Peyer's patch (tissue), 4 donors: ENCODE measurements around the gene TNS3. TPM values are rescaled to one million over a fixed set of nuclear protein-coding genes. Genes with fewer than 3 reads are reported as not detected.

Experiments used
- DNase-seq, 3 donors: peaks; one replicate each; pipeline ENCODE4 v3.0.0-alpha.2; 2017 to 2019
- H3K27ac ChIP-seq, 4 donors: fragments of 200-600 bp; sonication (generic); one replicate each; pipeline ENCODE4 v1.5.1; 2016 to 2019
- H3K27me3 ChIP-seq, 2 donors: fragments of 200-600 bp; sonication (generic); one replicate each; pipeline ENCODE4 v1.5.1; 2019
- H3K36me3 ChIP-seq, 3 donors: fragments of 200-600 bp; sonication (generic); one replicate each; pipeline ENCODE4 v1.5.1; 2016 to 2019
- H3K4me1 ChIP-seq, 4 donors: fragments of 200-600 bp; sonication (generic); one replicate each; pipeline ENCODE4 v1.5.1; 2016 to 2019
- H3K4me3 ChIP-seq, 4 donors: fragments of 200-600 bp; sonication (generic); 1 replicate in 3 of 4; 2 replicates in 1 of 4; pipeline ENCODE4 v1.5.1; 2016 to 2019; ENCODE audit warnings: mild to moderate bottlenecking in 1 of 4
- H3K9me3 ChIP-seq, 4 donors: fragments of 200-600 bp; sonication (generic); one replicate each; pipeline ENCODE4 v1.5.1; 2016 to 2019; ENCODE audit warnings: mild to moderate bottlenecking in 1 of 4
- POLR2A ChIP-seq, 2 donors: fragments of 450-650 bp; IDR thresholded peaks; one replicate each; pipeline ENCODE4 v1.5.1; 2017; ENCODE audit warnings: antibody characterized with exemption in 2 of 2, mild to moderate bottlenecking in 2 of 2, moderate library complexity in 2 of 2
- total RNA-seq, 4 donors: library from RNA; depleted of rRNA; stranded (reverse); fragments of >200 nt; gene quantifications; one replicate each; pipeline ENCODE4 v1.1.0, GENCODE V29; 2016
- TF ChIP-seq, protein P1 (sequence below), 6 experiments: fragments of 450-650 bp in 4 of 6; fragments of 200-600 bp in 2 of 6; sonication (generic) in 1 of 6; IDR thresholded peaks; one replicate each; pipeline ENCODE4 v1.5.1; 2017 to 2019; ENCODE audit warnings: antibody characterized with exemption in 6 of 6, mild to moderate bottlenecking in 3 of 6, moderate library complexity in 1 of 6

Gene TNS3
- total RNA-seq, 4 donors from 2014 or later, result 79.5 to 157 (median 112) TPM

DNA sequence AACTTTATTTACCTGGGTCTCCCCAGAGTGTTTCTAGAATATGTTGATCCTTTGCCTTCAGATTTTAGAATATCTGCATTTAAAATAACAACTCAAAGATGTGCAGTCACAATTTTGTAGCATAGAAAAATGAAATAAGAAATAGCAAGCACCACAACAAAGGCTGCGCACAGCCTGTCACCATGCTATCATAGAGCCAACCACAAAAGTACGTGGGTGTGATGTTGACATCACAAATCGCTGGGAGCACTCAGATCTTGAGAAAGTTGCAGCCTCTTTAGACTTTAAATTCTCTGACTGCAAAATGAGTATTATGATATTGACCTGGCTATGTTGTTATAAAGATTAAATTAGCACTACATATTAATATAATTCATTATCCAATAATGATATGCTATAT, 177.9 kb downstream of the TNS3 start:
- no peak overlapping the region for H3K27ac ChIP-seq
- DNase-seq, result no peak
- H3K27me3 ChIP-seq, result no peaks in the 10 kb centered on the region
- peaks cover 0 to 20% (median 0%) of the 10 kb centered on the region in 3 donors for H3K36me3 ChIP-seq
- peaks cover 0 to 39% (median 3%) of the 10 kb centered on the region in 4 donors for H3K4me1 ChIP-seq
- H3K4me3 ChIP-seq, result no peak overlapping the region
- H3K9me3 ChIP-seq, result no peaks in the 10 kb centered on the region
- TF ChIP-seq, protein P1, sequence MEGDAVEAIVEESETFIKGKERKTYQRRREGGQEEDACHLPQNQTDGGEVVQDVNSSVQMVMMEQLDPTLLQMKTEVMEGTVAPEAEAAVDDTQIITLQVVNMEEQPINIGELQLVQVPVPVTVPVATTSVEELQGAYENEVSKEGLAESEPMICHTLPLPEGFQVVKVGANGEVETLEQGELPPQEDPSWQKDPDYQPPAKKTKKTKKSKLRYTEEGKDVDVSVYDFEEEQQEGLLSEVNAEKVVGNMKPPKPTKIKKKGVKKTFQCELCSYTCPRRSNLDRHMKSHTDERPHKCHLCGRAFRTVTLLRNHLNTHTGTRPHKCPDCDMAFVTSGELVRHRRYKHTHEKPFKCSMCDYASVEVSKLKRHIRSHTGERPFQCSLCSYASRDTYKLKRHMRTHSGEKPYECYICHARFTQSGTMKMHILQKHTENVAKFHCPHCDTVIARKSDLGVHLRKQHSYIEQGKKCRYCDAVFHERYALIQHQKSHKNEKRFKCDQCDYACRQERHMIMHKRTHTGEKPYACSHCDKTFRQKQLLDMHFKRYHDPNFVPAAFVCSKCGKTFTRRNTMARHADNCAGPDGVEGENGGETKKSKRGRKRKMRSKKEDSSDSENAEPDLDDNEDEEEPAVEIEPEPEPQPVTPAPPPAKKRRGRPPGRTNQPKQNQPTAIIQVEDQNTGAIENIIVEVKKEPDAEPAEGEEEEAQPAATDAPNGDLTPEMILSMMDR (IDR thresholded peaks at IDR 0.05), result no peak
- TF ChIP-seq POLR2A (IDR thresholded peaks at IDR 0.05), result no peak

DNA sequence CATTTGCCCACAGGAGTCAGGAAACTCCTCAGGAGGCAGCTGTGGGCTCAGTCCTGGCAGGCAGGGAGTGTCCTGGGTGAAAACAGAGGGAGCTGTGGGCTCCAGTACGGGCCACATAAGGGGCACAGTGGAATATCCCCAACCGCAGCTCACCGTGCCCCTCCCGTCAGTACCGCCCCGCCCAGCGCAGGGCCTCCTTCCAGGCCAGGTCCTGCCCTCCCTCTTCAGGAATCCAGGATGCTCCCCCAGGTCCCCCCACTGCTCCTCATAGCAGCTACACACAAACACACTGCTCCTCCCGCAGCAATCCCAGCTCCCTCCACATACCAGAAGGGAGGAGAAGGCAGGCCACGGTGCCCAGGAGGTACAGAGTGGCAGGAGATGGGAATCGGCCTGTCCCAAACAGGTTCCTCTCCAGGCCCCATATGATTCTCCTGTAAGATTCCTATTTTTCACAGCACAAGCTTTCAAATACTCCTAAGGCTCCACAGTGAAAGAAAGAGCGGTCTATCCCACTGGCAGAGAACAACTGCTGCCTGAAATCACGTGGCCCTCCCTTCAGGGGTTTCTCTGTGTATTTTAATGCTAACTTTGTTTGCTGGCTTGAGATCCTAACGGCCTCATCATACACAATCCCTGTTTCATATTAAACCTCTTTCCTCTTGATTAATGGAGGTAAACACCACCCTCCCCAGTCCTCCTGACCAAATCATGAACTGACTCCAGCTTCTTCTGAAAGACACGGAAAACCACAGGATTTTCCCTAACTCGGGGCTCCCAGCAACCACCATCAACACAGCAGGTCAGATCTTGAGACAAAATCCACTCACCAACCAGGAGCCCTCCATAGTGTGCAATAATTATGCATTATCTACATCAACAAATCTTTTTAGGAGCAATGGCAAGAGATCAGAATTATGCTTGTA, 178.7 kb downstream of the TNS3 start:
- Histone ChIP-seq H3K9me3 (no peaks in the 10 kb centered on the region), H3K27ac (no peak overlapping the region), H3K36me3 (peaks cover 0 to 26% (median 0%) of the 10 kb centered on the region in 3 donors), H3K4me3 (no peak overlapping the region), H3K4me1 (peaks cover 0 to 35% (median 3%) of the 10 kb centered on the region in 4 donors), H3K27me3 (no peaks in the 10 kb centered on the region)
- TF ChIP-seq POLR2A (IDR thresholded peaks at IDR 0.05), result no peak
- TF ChIP-seq, protein P1 (IDR thresholded peaks at IDR 0.05), result no peak
- peak in 2 of 3 donors; percentile 34 to 40 for DNase-seq

DNA sequence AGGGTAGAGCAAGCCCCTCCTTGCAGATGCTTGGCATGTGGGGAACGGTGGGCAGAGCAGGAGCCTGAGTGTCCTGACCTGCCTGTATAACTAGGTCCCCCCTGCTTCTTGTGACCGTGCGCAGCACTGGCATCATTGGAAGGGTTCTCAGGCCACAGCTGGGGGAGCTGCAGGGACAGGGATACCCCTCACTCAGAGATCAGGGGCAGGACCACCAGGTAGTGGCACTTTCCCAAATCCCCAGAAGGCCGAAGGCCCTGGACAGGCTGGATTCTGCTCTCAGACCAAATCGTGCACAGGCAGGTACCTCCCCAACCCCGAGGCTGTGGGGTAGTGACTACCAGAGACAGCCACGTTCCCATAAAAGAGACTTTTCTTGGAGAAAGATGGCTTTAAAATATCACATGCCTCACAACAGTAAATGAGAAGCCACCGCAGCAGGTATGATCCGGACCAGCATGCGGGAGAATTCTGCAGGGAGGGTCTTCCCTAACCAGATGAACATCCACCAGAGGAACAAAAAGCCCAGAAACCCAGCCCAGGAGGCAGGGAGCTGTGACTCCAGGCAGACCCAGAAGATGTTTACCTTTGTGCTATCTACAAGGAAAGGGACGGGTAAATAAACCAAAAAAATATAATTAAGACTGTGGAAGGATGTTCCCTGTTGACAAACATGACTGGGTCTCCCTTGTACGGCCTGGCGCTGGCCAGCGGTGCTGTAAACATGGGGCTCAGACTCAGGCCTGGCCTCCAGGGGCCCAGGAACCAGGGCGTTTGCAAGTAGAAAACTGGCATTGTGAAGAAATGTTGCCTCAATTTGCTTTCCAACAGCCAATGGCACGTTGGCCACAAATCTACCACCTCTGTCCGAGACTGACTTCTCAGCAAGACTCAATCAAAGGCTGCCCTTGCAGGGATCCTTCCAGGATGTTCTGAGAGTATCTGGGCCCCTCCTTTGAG, 180.0 kb downstream of the TNS3 start:
- Histone ChIP-seq H3K4me3 (no peak overlapping the region), H3K4me1 (peaks cover 0 to 22% (median 3%) of the 10 kb centered on the region in 4 donors), H3K27me3 (no peaks in the 10 kb centered on the region), H3K36me3 (peaks cover 0 to 34% (median 0%) of the 10 kb centered on the region in 3 donors), H3K27ac (no peak overlapping the region), H3K9me3 (no peaks in the 10 kb centered on the region)
- TF ChIP-seq, protein P1 (IDR thresholded peaks at IDR 0.05), result no peak
- TF ChIP-seq POLR2A (IDR thresholded peaks at IDR 0.05), result no peak
- peak in 2 of 3 donors; percentile 34 to 35 for DNase-seq

DNA sequence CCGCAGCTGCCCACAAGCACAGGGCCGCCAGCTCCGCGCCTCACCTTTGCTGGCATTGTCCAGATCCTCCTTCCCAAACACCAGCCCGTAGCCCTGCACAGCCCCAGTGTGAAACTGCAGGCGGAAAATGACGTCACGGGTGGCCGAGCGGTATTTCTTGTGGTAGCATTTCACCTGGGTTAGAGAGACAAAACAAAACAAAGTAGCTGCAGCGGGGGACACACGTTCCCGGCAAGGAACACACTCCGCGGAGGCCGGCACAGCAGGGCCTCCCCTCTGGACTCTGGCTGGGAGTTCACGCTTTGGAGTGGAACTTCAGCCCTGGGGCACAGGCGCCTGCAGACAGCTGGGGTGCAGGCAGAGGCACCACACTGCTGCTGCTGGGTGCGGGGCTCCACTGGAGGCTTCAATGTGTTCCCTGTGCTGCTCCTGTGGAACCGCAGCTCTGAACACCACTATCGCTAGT, 181.1 kb downstream of the TNS3 start:
- no peaks in the 10 kb centered on the region for H3K27me3 ChIP-seq
- no peak overlapping the region for H3K4me3 ChIP-seq
- peaks cover 0 to 11% (median 0%) of the 10 kb centered on the region in 4 donors for H3K4me1 ChIP-seq
- TF ChIP-seq, protein P1 (IDR thresholded peaks at IDR 0.05), result no peak
- TF ChIP-seq POLR2A (IDR thresholded peaks at IDR 0.05), result no peak
- no peak overlapping the region for H3K27ac ChIP-seq
- no peaks in the 10 kb centered on the region for H3K9me3 ChIP-seq
- H3K36me3 ChIP-seq, result peaks cover 0 to 45% (median 0%) of the 10 kb centered on the region in 3 donors
- peak in 2 of 3 donors; percentile 27 to 39 for DNase-seq

DNA sequence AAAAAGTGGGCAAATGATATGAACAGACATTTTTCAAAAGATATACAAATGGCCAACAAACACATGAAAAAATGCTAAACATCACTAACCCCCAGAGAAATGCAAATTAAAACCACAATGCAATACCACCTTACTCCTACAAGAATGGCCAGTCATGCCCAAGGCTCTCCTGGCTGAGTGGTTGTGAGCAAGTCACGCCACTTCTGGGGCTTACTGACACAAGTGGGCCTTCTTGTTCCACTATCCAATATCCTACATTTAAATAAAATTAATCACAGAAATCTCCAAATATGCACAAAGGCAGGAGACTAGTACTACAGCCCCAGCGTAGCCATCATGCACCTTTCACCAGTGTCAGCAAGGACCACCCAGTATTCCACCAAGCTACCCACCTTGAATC, 181.9 kb downstream of the TNS3 start:
- H3K27ac ChIP-seq, result no peak overlapping the region
- H3K4me3 ChIP-seq, result no peak overlapping the region
- H3K4me1 ChIP-seq, result peaks cover 0 to 3% (median 0%) of the 10 kb centered on the region in 4 donors
- H3K36me3 ChIP-seq, result peaks cover 0 to 52% (median 0%) of the 10 kb centered on the region in 3 donors
- peak in 1 of 3 donors; percentile 13 for DNase-seq
- no peaks in the 10 kb centered on the region for H3K9me3 ChIP-seq
- H3K27me3 ChIP-seq, result no peaks in the 10 kb centered on the region
- TF ChIP-seq, protein P1 (IDR thresholded peaks at IDR 0.05), result no peak
- no peak for TF ChIP-seq POLR2A (IDR thresholded peaks at IDR 0.05)
